B cell (primary cell): Measurements from ENCODE around the gene RNASEH1. TPM values are rescaled to one million over a fixed set of nuclear protein-coding genes. Genes with fewer than 3 reads are reported as not detected.

Experiments
- polyA plus RNA-seq: library from polyadenylated mRNA; depleted of rRNA; stranded (reverse); fragments of >200 nt; gene quantifications from 2 replicates; pipeline ENCODE4 v1.2.3, GENCODE V29; 2012
- total RNA-seq, 2 donors: library from RNA; stranded (reverse); fragments of 120-200 nt in 1 of 2; gene quantifications; 1 replicate in 1 of 2; 2 replicates in 1 of 2; pipeline versions ENCODE4 v1.2.3 to v1.2.4, GENCODE V29; 2013 to 2022

Gene RNASEH1
- total and polyA plus RNA-seq, 2 donors (not counting 1 experiment from before 2014, with no cell fraction given) = 7.2 to 25.1 TPM

Other genes with a start within 250 kb of the RNASEH1 start
- gene EIPR1, start 180.5 kb downstream of the RNASEH1 start, total RNA-seq = 31.2 and 31.8 TPM in 2 replicates
- 32.2 and 37.0 TPM in 2 replicates for gene EIPR1, start 180.5 kb downstream of the RNASEH1 start, polyA plus RNA-seq
- 151 and 154 TPM in 2 replicates for gene TRAPPC12, start 178.6 kb downstream of the RNASEH1 start, total RNA-seq
- 66.4 and 80.9 TPM in 2 replicates for gene TRAPPC12, start 178.6 kb downstream of the RNASEH1 start, polyA plus RNA-seq
- gene ADI1, start 38.8 kb downstream of the RNASEH1 start, total RNA-seq = 23.1 and 25.0 TPM in 2 replicates
- 15.2 and 20.8 TPM in 2 replicates for gene ADI1, start 38.8 kb downstream of the RNASEH1 start, polyA plus RNA-seq
- gene RPS7, start 16.9 kb upstream of the RNASEH1 start, total RNA-seq = 1,454 and 1,548 TPM in 2 replicates
- 1,794 and 2,177 TPM in 2 replicates for gene RPS7, start 16.9 kb upstream of the RNASEH1 start, polyA plus RNA-seq
- not detected in 2 replicates for gene COLEC11, start 36.8 kb upstream of the RNASEH1 start, total RNA-seq
- 0.58 TPM in 1 of 2 replicates, not detected in the other for gene COLEC11, start 36.8 kb upstream of the RNASEH1 start, polyA plus RNA-seq
- not detected in 2 replicates for gene ALLC, start 99.9 kb upstream of the RNASEH1 start, total RNA-seq
- gene ALLC, start 99.9 kb upstream of the RNASEH1 start, polyA plus RNA-seq = not detected in 2 replicates
- not detected in 2 replicates for gene DCDC2C, start 145.2 kb upstream of the RNASEH1 start, total RNA-seq
- not detected in 2 replicates for gene DCDC2C, start 145.2 kb upstream of the RNASEH1 start, polyA plus RNA-seq